Measurements from ENCODE around the gene UMPS. TPM values are rescaled to one million over a fixed set of nuclear protein-coding genes. Genes with fewer than 3 reads are reported as not detected.

Gene UMPS
- polyA plus RNA-seq, 1 donor: 30.2 TPM

GRCh38 chr3:124691599-124691998 lies 38.7 kb upstream of the UMPS start:
- WGBS (ENCODE audit: insufficient coverage, low lambda C conversion rate): 60% methylated on average over 1 of the region's 3 CpGs
- Histone ChIP-seq H3K9me3 (ENCODE audit: control insufficient read depth, low read depth, low read length) (no peaks in the 10 kb centered on the region), H3K4me3 (ENCODE audit: low read length) (no peak overlapping the region)

GRCh38 chr3:124694486-124694885 lies 35.8 kb upstream of the UMPS start:
- H3K27me3 ChIP-seq (ENCODE audit: control insufficient read depth, insufficient read depth, low read length): no peaks in the 10 kb centered on the region
- H3K36me3 ChIP-seq (ENCODE audit: control insufficient read depth, insufficient read depth, low read length): no peaks in the 10 kb centered on the region
- no peak overlapping the region for H3K27ac ChIP-seq (ENCODE audit: low read length)
- no peak overlapping the region for H3K4me3 ChIP-seq (ENCODE audit: low read length)
- no peak for DNase-seq
- WGBS (ENCODE audit: insufficient coverage, low lambda C conversion rate): no CpG with 5 or more reads among the region's 5 CpGs
- H3K9me3 ChIP-seq (ENCODE audit: control insufficient read depth, low read depth, low read length): no peaks in the 10 kb centered on the region
- H3K4me1 ChIP-seq (ENCODE audit: control insufficient read depth, insufficient read depth, low read length): peaks cover 45% of the 10 kb centered on the region

More at GRCh38 chr3:124691599-124691998, 38.7 kb upstream of the UMPS start:
- DNase-seq: no peak
- Histone ChIP-seq H3K4me1 (ENCODE audit: control insufficient read depth, insufficient read depth, low read length) (peaks cover 29% of the 10 kb centered on the region), H3K27ac (ENCODE audit: low read length) (no peak overlapping the region), H3K27me3 (ENCODE audit: control insufficient read depth, insufficient read depth, low read length) (no peaks in the 10 kb centered on the region), H3K36me3 (ENCODE audit: control insufficient read depth, insufficient read depth, low read length) (no peaks in the 10 kb centered on the region)

- no peak overlapping the region for H3K4me3 ChIP-seq (ENCODE audit: low read length)
- no peaks in the 10 kb centered on the region for H3K9me3 ChIP-seq (ENCODE audit: control insufficient read depth, low read depth, low read length)
- peaks cover 45% of the 10 kb centered on the region for H3K4me1 ChIP-seq (ENCODE audit: control insufficient read depth, insufficient read depth, low read length)
- H3K36me3 ChIP-seq (ENCODE audit: control insufficient read depth, insufficient read depth, low read length): no peaks in the 10 kb centered on the region
- 100% methylated on average over 1 of the region's 3 CpGs for WGBS (ENCODE audit: insufficient coverage, low lambda C conversion rate)
- H3K27ac ChIP-seq (ENCODE audit: low read length): no peak overlapping the region
- no peaks in the 10 kb centered on the region for H3K27me3 ChIP-seq (ENCODE audit: control insufficient read depth, insufficient read depth, low read length)
- DNase-seq: no peak
Measured at GRCh38 chr3:124695369-124695768, 34.9 kb upstream of the UMPS start.

GRCh38 chr3:124696006-124696405 lies 34.2 kb upstream of the UMPS start:
- no peaks in the 10 kb centered on the region for H3K27me3 ChIP-seq (ENCODE audit: control insufficient read depth, insufficient read depth, low read length)
- H3K27ac ChIP-seq (ENCODE audit: low read length): no peak overlapping the region
- no peaks in the 10 kb centered on the region for H3K9me3 ChIP-seq (ENCODE audit: control insufficient read depth, low read depth, low read length)
- no peaks in the 10 kb centered on the region for H3K36me3 ChIP-seq (ENCODE audit: control insufficient read depth, insufficient read depth, low read length)
- no CpG with 5 or more reads among the region's 4 CpGs for WGBS (ENCODE audit: insufficient coverage, low lambda C conversion rate)
- DNase-seq: no peak
- H3K4me3 ChIP-seq (ENCODE audit: low read length): no peak overlapping the region
- peaks cover 43% of the 10 kb centered on the region for H3K4me1 ChIP-seq (ENCODE audit: control insufficient read depth, insufficient read depth, low read length)

GRCh38 chr3:124697302-124697701 lies 33.0 kb upstream of the UMPS start:
- H3K4me3 ChIP-seq (ENCODE audit: low read length): no peak overlapping the region
- peak; percentile 48 to 56 for DNase-seq
- peak overlapping the region; percentile 96 for H3K27ac ChIP-seq (ENCODE audit: low read length)
- WGBS (ENCODE audit: insufficient coverage, low lambda C conversion rate): no CpG with 5 or more reads among the region's 4 CpGs
- no peaks in the 10 kb centered on the region for H3K27me3 ChIP-seq (ENCODE audit: control insufficient read depth, insufficient read depth, low read length)
- H3K36me3 ChIP-seq (ENCODE audit: control insufficient read depth, insufficient read depth, low read length): no peaks in the 10 kb centered on the region
- H3K4me1 ChIP-seq (ENCODE audit: control insufficient read depth, insufficient read depth, low read length): peaks cover 43% of the 10 kb centered on the region
- no peaks in the 10 kb centered on the region for H3K9me3 ChIP-seq (ENCODE audit: control insufficient read depth, low read depth, low read length)

GRCh38 chr3:124698030-124698770 lies 32.1 kb upstream of the UMPS start:
- no peak overlapping the region for H3K4me3 ChIP-seq (ENCODE audit: low read length)
- no peaks in the 10 kb centered on the region for H3K36me3 ChIP-seq (ENCODE audit: control insufficient read depth, insufficient read depth, low read length)
- WGBS (ENCODE audit: insufficient coverage, low lambda C conversion rate): 60% methylated on average over 1 of the region's 12 CpGs
- peak overlapping the region; percentile 96 for H3K27ac ChIP-seq (ENCODE audit: low read length)
- H3K27me3 ChIP-seq (ENCODE audit: control insufficient read depth, insufficient read depth, low read length): no peaks in the 10 kb centered on the region
- DNase-seq: no peak
- H3K9me3 ChIP-seq (ENCODE audit: control insufficient read depth, low read depth, low read length): no peaks in the 10 kb centered on the region
- H3K4me1 ChIP-seq (ENCODE audit: control insufficient read depth, insufficient read depth, low read length): peaks cover 43% of the 10 kb centered on the region

- peak overlapping the region; percentile 96 for H3K27ac ChIP-seq (ENCODE audit: low read length)
- no peak overlapping the region for H3K4me3 ChIP-seq (ENCODE audit: low read length)
- H3K36me3 ChIP-seq (ENCODE audit: control insufficient read depth, insufficient read depth, low read length): no peaks in the 10 kb centered on the region
- no peaks in the 10 kb centered on the region for H3K27me3 ChIP-seq (ENCODE audit: control insufficient read depth, insufficient read depth, low read length)
- peaks cover 43% of the 10 kb centered on the region for H3K4me1 ChIP-seq (ENCODE audit: control insufficient read depth, insufficient read depth, low read length)
- no CpG with 5 or more reads among the region's 1 CpG for WGBS (ENCODE audit: insufficient coverage, low lambda C conversion rate)
- DNase-seq: peak; percentile 57 to 83
- H3K9me3 ChIP-seq (ENCODE audit: control insufficient read depth, low read depth, low read length): no peaks in the 10 kb centered on the region
Measured at GRCh38 chr3:124699051-124699450, 31.2 kb upstream of the UMPS start.

- WGBS (ENCODE audit: insufficient coverage, low lambda C conversion rate): no CpG with 5 or more reads among the region's 12 CpGs
- no peak overlapping the region for H3K4me3 ChIP-seq (ENCODE audit: low read length)
- peak overlapping the region; percentile 96 for H3K27ac ChIP-seq (ENCODE audit: low read length)
Measured at GRCh38 chr3:124699686-124700396, 30.4 kb upstream of the UMPS start.

GRCh38 chr3:124700880-124701684 lies 29.2 kb upstream of the UMPS start:
- WGBS (ENCODE audit: insufficient coverage, low lambda C conversion rate): 80% methylated on average over 4 of the region's 15 CpGs
- DNase-seq: peak; percentile 94 to 96
- H3K9me3 ChIP-seq (ENCODE audit: control insufficient read depth, low read depth, low read length): no peaks in the 10 kb centered on the region
- H3K4me1 ChIP-seq (ENCODE audit: control insufficient read depth, insufficient read depth, low read length): peaks cover 33% of the 10 kb centered on the region
- no peaks in the 10 kb centered on the region for H3K27me3 ChIP-seq (ENCODE audit: control insufficient read depth, insufficient read depth, low read length)
- peak overlapping the region; percentile 8 for H3K4me3 ChIP-seq (ENCODE audit: low read length)
- H3K27ac ChIP-seq (ENCODE audit: low read length): peak overlapping the region; percentile 96
- H3K36me3 ChIP-seq (ENCODE audit: control insufficient read depth, insufficient read depth, low read length): no peaks in the 10 kb centered on the region

More at GRCh38 chr3:124699686-124700396, 30.4 kb upstream of the UMPS start:
- Histone ChIP-seq H3K36me3 (ENCODE audit: control insufficient read depth, insufficient read depth, low read length) (no peaks in the 10 kb centered on the region), H3K27me3 (ENCODE audit: control insufficient read depth, insufficient read depth, low read length) (no peaks in the 10 kb centered on the region), H3K9me3 (ENCODE audit: control insufficient read depth, low read depth, low read length) (no peaks in the 10 kb centered on the region), H3K4me1 (ENCODE audit: control insufficient read depth, insufficient read depth, low read length) (peaks cover 40% of the 10 kb centered on the region)
- DNase-seq: peak; percentile 78 to 89

- 94% methylated on average over 2 of the region's 4 CpGs for WGBS (ENCODE audit: insufficient coverage, low lambda C conversion rate)
Measured at GRCh38 chr3:124701687-124702086, 28.6 kb upstream of the UMPS start.

More at GRCh38 chr3:124701687-124702086, 28.6 kb upstream of the UMPS start:
- Histone ChIP-seq H3K4me1 (ENCODE audit: control insufficient read depth, insufficient read depth, low read length) (peaks cover 31% of the 10 kb centered on the region), H3K36me3 (ENCODE audit: control insufficient read depth, insufficient read depth, low read length) (no peaks in the 10 kb centered on the region), H3K27me3 (ENCODE audit: control insufficient read depth, insufficient read depth, low read length) (no peaks in the 10 kb centered on the region), H3K27ac (ENCODE audit: low read length) (peak overlapping the region; percentile 65), H3K4me3 (ENCODE audit: low read length) (no peak overlapping the region), H3K9me3 (ENCODE audit: control insufficient read depth, low read depth, low read length) (no peaks in the 10 kb centered on the region)
- no peak for DNase-seq

All from large intestine (tissue), 3 donors.